Kidney (tissue), 14 donors: ENCODE measurements around the gene ARSI. TPM values are rescaled to one million over a fixed set of nuclear protein-coding genes. Genes with fewer than 3 reads are reported as not detected.

Source experiments
- DNase-seq, 5 donors: peaks; one replicate each; pipeline ENCODE4 v3.0.0-alpha.2; 2013 to 2020
- FAIRE-seq: peaks from 2 replicates; lab custom pipeline; 2012; peaks lifted over from hg19 to GRCh38; lab: Jason Lieb, UNC
- H3K27ac ChIP-seq, 2 donors: one replicate each; pipeline ENCODE4 v1.7.0; 2013; ENCODE audit warnings: low read depth in 2 of 2, low read length in 2 of 2, inconsistent platforms in 1 of 2
- H3K27me3 ChIP-seq: one replicate; pipeline ENCODE4 v1.7.1; 2013; ENCODE audit warnings: low read length, inconsistent platforms; ENCODE audit not compliant: control insufficient read depth, insufficient read depth
- H3K36me3 ChIP-seq, 3 donors: one replicate each; pipeline versions ENCODE4 v1.7.0 to v1.7.1; 2013; ENCODE audit warnings: low read length in 3 of 3, control low read depth in 1 of 3, inconsistent platforms in 1 of 3; ENCODE audit not compliant: insufficient read depth in 3 of 3, control insufficient read depth in 2 of 3
- H3K4me1 ChIP-seq, 3 donors: one replicate each; pipeline versions ENCODE4 v1.7.0 to v1.7.1; 2013; ENCODE audit warnings: low read length in 3 of 3, inconsistent platforms in 1 of 3, low read depth in 1 of 3; ENCODE audit not compliant: control insufficient read depth in 2 of 3, insufficient read depth in 2 of 3
- H3K4me3 ChIP-seq, 3 donors: one replicate each; pipeline versions ENCODE4 v1.7.0 to v1.8.1; 2013; ENCODE audit warnings: low read length in 3 of 3, control low read depth in 1 of 3, inconsistent platforms in 1 of 3
- H3K9ac ChIP-seq, 3 donors: one replicate each; pipeline versions ENCODE4 v1.7.0 to v1.7.1; 2013; ENCODE audit warnings: low read length in 3 of 3, control low read depth in 1 of 3, inconsistent platforms in 1 of 3
- H3K9me3 ChIP-seq, 3 donors: one replicate each; pipeline versions ENCODE4 v1.7.0 to v1.7.1; 2013; ENCODE audit warnings: low read length in 3 of 3, control low read depth in 1 of 3, inconsistent platforms in 1 of 3; ENCODE audit not compliant: control insufficient read depth in 2 of 3, insufficient read depth in 1 of 3
- CTCF ChIP-seq: IDR thresholded peaks from 3 replicates; pipeline ENCODE4 v1.5.1; 2012; ENCODE audit warnings: mild to moderate bottlenecking, moderate library complexity, borderline replicate concordance; ENCODE audit not compliant: insufficient read depth; ENCODE audit errors: extremely low read depth
- intact Hi-C: fragments of 100-400 bp; cut with DNase I; formaldehyde crosslinking; loops from one replicate; pipeline ENCODE4 v1.11.1; 2022
- polyA plus RNA-seq: library from polyadenylated mRNA; stranded (reverse); fragments of 350-450 nt; fragmentation: Illumina TruSeq; extraction: RNeasy Lipid Tissue Mini Kit (QIAGEN cat#74804); gene quantifications from one replicate; pipeline ENCODE4 v1.2.3, GENCODE V29; 2014; ENCODE audit warnings: low read depth, low replicate concordance; ENCODE audit not compliant: insufficient read depth
- total RNA-seq: library from RNA; stranded (reverse); fragmentation: NEBNext Ultra II Directional; extraction: Animal tissue kit (Norgen Biotek cat#: 25700); gene quantifications from one replicate; pipeline ENCODE4 v1.2.1, GENCODE V29; 2021
- donor health status: control.
- donor health status: control.
- donor health status: control.
- donor health status: control.
- donor health status: control.
- donor health status: DM: yes; HTN: yes; CAD: no.
- donor health status: Normal renal cell carcinoma (clear cell type).

Gene ARSI
- total and polyA plus RNA-seq, 2 donors from 2014 or later, result 0.57 to 1.1 TPM

DNA sequence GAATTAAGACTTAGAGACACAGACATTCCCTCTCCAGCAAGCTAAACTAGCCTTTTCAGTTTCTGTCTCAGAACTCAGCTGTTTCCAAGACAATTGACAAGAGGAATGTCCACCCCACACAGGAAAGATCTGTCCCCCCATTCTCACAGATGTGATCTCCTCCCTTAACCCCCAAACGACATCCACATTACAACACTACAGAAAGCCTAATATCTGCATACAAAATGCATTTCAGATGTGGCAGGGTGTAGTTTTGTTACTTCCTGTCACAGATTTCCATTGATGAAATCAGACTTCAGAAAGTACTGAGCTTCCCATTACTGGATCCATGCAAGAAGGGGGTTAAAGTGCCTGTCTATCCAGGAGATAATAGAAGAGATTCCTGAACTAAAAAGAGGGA is 2.9 kb upstream of the ARSI start:
- no peak for TF ChIP-seq CTCF
- FAIRE-seq (no peak), DNase-seq (no peak)
- H3K4me3 ChIP-seq, result no peak overlapping the region
- H3K27me3 ChIP-seq, result peaks cover 3% of the 10 kb centered on the region
- H3K4me1 ChIP-seq, result peaks cover 3 to 9% (median 5%) of the 10 kb centered on the region in 3 donors
- H3K36me3 ChIP-seq, result no peaks in the 10 kb centered on the region
- H3K27ac ChIP-seq, result no peak overlapping the region
- intact Hi-C loops, result no loop called here
- no peaks in the 10 kb centered on the region for H3K9me3 ChIP-seq
- H3K9ac ChIP-seq, result no peak overlapping the region

- Histone ChIP-seq H3K27ac (no peak overlapping the region), H3K9ac (no peak overlapping the region), H3K36me3 (no peaks in the 10 kb centered on the region), H3K4me1 (peaks cover 3 to 9% (median 5%) of the 10 kb centered on the region in 3 donors), H3K9me3 (no peaks in the 10 kb centered on the region), H3K4me3 (no peak overlapping the region), H3K27me3 (peaks cover 3% of the 10 kb centered on the region)
- intact Hi-C loops, result no loop called here
- FAIRE-seq (no peak), DNase-seq (no peak)
- no peak for TF ChIP-seq CTCF
Measured at GRCh38 chr5:150305095-150305494, 2.4 kb upstream of the ARSI start.

- Histone ChIP-seq H3K9me3 (no peaks in the 10 kb centered on the region), H3K4me3 (no peak overlapping the region), H3K9ac (no peak overlapping the region), H3K36me3 (no peaks in the 10 kb centered on the region), H3K27me3 (peaks cover 3% of the 10 kb centered on the region), H3K4me1 (peaks cover 3 to 9% (median 5%) of the 10 kb centered on the region in 3 donors), H3K27ac (no peak overlapping the region)
- no peak for FAIRE-seq
- no peak for DNase-seq
- intact Hi-C loops, result no loop called here
- TF ChIP-seq CTCF, result no peak
Measured at GRCh38 chr5:150304481-150305081, 1.9 kb upstream of the ARSI start.
